Measurements from ENCODE around the gene HCFC1. TPM values are rescaled to one million over a fixed set of nuclear protein-coding genes. Genes with fewer than 3 reads are reported as not detected.

HCFC1 gene
- total and polyA plus RNA-seq, 7 donors: 15.1 to 50.1 (median 33.1) TPM

DNA sequence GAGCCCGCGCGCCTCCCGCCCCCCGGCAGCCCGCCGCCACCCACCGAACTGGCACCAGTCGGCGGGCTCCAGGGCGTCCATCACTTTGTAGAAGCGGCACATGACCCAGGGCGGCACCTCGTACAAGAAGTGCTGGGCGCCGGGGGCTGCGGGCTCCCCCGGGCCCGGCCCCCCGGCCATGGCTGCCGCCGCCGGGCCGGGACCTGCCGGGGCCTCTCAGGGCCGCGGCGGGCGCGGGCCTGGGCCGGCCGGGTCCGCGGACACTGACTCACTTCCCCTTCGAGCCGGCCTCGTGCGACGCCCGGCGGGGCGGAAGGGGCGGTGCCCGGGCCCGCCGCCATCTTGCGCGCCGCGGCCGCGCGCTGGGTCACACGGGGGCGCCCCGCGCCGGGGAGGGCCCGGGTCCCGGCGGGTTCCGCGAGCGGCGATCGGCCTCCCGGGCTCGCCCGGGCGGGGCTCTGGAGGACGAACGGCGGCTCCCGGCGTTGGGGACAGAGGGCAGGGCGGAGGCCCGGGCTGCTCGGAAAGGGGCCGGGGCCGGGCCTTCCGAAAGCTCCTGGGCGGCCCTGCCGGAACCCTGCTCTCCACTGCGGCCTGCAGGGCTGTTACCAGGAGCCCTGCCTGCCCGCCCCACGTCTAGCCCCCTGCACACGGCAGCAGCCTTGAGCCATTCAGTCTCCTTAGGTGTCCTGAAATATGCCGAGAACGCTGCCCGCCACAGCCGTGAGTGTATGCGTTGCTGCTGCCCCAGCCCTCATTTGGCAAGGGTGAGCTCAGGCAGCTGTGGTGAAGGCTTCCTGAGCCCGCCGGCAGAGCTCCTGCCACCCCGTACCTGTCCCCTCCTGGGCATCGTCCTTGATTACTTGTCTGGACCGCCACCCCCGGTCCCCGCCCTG lies 48.3 kb upstream of the HCFC1 start, which contains the start of gene IRAK1:
Gene IRAK1 (minus strand): TSS at position 270 of the 896 bp plus-strand sequence. CDS start 90 bp downstream, at position 180.
- no peaks in the 10 kb centered on the region for H3K9me3 ChIP-seq
- intact Hi-C loops (cut with DNase I): no loop called here
- peaks cover 0 to 21% of the 10 kb centered on the region in 2 donors for H3K36me3 ChIP-seq (ENCODE audit: insufficient read depth in 1 of 2, low read depth in 1 of 2)
- peaks cover 3% of the 10 kb centered on the region for H3K4me1 ChIP-seq
- WGBS, 3 donors: 1 to 32% (median 1%) methylated on average over 15 to 94 of the region's 99 CpGs
- DNase-seq (peak; percentile 66 to 81), ATAC-seq (peak; percentile 81 to 88 (median 84))
- H3K4me3 ChIP-seq: peak within 1 kb of the TSS; percentile 74
- H3K27me3 ChIP-seq (ENCODE audit: insufficient read depth in 3 of 3, low read length in 2 of 3): peaks cover 0 to 19% (median 0%) of the 10 kb centered on the region in 3 donors
- H3K27ac ChIP-seq: peak within 1 kb of the TSS; percentile 88
- TF ChIP-seq, protein P1, sequence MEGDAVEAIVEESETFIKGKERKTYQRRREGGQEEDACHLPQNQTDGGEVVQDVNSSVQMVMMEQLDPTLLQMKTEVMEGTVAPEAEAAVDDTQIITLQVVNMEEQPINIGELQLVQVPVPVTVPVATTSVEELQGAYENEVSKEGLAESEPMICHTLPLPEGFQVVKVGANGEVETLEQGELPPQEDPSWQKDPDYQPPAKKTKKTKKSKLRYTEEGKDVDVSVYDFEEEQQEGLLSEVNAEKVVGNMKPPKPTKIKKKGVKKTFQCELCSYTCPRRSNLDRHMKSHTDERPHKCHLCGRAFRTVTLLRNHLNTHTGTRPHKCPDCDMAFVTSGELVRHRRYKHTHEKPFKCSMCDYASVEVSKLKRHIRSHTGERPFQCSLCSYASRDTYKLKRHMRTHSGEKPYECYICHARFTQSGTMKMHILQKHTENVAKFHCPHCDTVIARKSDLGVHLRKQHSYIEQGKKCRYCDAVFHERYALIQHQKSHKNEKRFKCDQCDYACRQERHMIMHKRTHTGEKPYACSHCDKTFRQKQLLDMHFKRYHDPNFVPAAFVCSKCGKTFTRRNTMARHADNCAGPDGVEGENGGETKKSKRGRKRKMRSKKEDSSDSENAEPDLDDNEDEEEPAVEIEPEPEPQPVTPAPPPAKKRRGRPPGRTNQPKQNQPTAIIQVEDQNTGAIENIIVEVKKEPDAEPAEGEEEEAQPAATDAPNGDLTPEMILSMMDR (IDR thresholded peaks at IDR 0.05): no peak

DNA sequence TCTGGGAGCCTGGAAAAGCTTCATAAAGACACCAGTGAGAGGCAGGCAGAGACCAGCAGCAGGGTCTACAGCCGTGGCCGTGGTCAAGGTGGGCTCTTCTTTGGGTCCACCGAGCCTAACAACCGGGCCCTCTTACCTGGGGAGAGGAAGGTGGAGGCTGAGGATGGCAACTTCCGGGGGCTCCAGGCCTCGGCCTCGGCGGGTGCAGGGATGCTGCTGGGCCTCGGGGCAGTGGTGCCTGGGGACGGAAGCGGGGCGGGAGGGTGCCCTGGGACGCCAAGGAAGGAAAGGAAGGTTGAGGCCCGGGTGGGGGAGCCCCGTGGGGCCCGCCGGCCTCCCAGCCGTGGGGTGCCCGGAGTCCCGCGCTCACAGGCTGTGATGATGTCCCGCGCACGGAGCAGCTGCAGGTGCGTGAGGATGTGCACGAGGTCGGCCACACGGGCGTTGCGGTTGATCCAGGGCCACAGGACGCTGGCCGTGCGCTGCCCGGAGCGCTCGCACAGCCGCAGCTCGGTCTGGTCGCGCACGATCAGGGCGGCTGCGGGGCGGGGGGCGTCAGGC lies 47.5 kb upstream of the HCFC1 start:
- Histone ChIP-seq H3K36me3 (ENCODE audit: insufficient read depth in 1 of 2, low read depth in 1 of 2) (peaks cover 0 to 21% of the 10 kb centered on the region in 2 donors), H3K9me3 (no peaks in the 10 kb centered on the region), H3K4me1 (peaks cover 3% of the 10 kb centered on the region), H3K27me3 (ENCODE audit: insufficient read depth in 3 of 3, low read length in 2 of 3) (peaks cover 0 to 18% (median 0%) of the 10 kb centered on the region in 3 donors), H3K27ac (peak overlapping the region; percentile 88), H3K4me3 (peak overlapping the region; percentile 74)
- DNase-seq (no peak), ATAC-seq (peak in 3 of 4 donors; percentile 7 to 13 (median 7))
- intact Hi-C loops (cut with DNase I): no loop called here
- TF ChIP-seq, protein P1 (IDR thresholded peaks at IDR 0.05): no peak
- 0 to 47% (median 3%) methylated on average over 16 to 45 of the region's 45 CpGs for WGBS, 3 donors

DNA sequence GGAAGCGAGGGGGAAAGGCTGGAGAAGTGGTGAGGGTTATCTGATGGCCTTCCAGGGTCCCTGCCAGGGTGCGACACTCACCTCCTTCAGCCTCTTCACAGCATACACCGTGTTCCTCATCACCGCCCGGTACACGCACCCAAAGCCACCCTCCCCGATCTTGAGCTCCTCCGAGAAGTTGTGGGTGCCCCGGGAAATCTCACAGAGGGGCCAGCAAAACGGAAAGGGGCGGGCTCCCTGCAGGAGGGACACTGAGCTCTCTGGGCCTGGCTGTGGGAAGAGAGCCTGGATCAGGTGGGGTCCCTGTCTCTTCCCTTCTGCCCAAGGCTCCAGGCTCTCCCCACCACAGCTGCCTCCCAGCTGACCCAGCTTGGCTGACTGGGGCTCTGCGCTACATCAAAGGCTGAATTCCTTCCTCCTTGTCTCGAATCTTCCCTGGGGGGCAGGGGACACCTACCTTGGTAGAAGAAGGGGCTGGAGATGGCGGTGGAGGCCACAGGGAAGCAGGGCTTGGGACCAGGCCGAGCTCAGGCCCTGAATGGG lies 47.0 kb upstream of the HCFC1 start:
- Histone ChIP-seq H3K4me3 (peak overlapping the region; percentile 74), H3K27ac (peak overlapping the region; percentile 88), H3K9me3 (no peaks in the 10 kb centered on the region), H3K27me3 (ENCODE audit: insufficient read depth in 3 of 3, low read length in 2 of 3) (peaks cover 0 to 18% (median 0%) of the 10 kb centered on the region in 3 donors), H3K36me3 (ENCODE audit: insufficient read depth in 1 of 2, low read depth in 1 of 2) (peaks cover 0 to 21% of the 10 kb centered on the region in 2 donors), H3K4me1 (peaks cover 6% of the 10 kb centered on the region)
- ATAC-seq (no peak), DNase-seq (no peak)
- intact Hi-C loops (cut with DNase I): no loop called here
- WGBS, 3 donors: 75 to 81% methylated on average over 15 of the region's 15 CpGs; no CpG with 5 or more reads in 1 of the 3 donors
- TF ChIP-seq, protein P1 (IDR thresholded peaks at IDR 0.05): no peak

DNA sequence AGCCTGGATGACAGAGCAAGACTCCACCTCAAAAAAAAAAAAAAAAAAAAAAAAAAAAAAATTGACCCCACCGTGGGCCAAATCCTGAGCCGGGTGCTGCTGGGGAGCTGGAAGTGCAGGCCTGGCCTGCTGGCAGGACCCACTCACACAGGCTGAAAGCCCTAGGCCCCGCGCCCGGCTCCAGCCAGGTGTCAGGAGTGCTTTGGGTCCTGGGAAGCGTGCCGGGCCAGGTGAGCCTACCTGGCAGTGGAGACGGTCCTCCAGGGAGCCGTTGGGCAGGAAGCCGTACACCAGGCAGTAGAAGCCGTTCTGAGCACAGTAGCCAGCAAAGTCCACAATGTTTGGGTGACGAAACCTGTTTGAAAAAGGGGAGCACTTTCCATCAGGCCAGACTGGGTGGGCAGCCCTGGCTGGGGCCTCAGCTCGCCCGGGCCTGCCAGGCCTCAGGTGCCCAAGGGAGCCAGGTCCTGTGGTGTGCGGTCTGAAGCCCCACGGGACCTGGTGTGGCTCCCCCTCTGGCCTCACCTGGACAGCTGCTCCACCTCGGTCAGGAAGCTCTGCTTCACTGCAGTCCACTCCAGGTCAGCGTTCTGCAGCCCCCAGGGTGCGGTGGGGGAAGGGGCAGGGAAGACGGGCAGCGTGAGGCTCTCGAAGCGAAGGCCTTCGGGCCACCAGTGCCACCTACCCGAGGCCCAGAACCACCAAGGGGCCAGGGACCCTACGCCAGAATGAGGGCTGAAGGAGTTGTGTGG lies 46.3 kb upstream of the HCFC1 start:
- Histone ChIP-seq H3K9me3 (no peaks in the 10 kb centered on the region), H3K36me3 (ENCODE audit: insufficient read depth in 1 of 2, low read depth in 1 of 2) (peaks cover 0 to 21% of the 10 kb centered on the region in 2 donors), H3K27ac (peak overlapping the region; percentile 88), H3K4me1 (peaks cover 6% of the 10 kb centered on the region), H3K4me3 (peak overlapping the region; percentile 74), H3K27me3 (ENCODE audit: insufficient read depth in 3 of 3, low read length in 2 of 3) (peaks cover 0 to 22% (median 0%) of the 10 kb centered on the region in 3 donors)
- ATAC-seq (no peak), DNase-seq (no peak)
- 83 to 91% (median 89%) methylated on average over 14 to 26 of the region's 26 CpGs for WGBS, 3 donors
- TF ChIP-seq, protein P1 (IDR thresholded peaks at IDR 0.05): no peak
- intact Hi-C loops (cut with DNase I): no loop called here
